Activated effector memory CD4-positive, alpha-beta T cell treated with anti-CD3 and anti-CD28 coated beads, Interleukin-2, amount 50 U/mL, for 16 hours (primary cell): ENCODE results near the gene FNDC8.
A peak's percentile ranks its signal among the peaks of the same experiment; 100 is the strongest.
"Not testable (repeated sequence)": the region's sequence is repeated elsewhere in the genome, so short reads cannot be mapped to it uniquely, and the experiment has no call there.

Experiments used
- DNase-seq: peaks from one replicate; pipeline ENCODE4 v3.0.0-alpha.2; 2020

The FNDC8 gene

GRCh38 chr17:35097776-35098175, 23.6 kb upstream of the FNDC8 start:
- DNase-seq: no peak

DNA sequence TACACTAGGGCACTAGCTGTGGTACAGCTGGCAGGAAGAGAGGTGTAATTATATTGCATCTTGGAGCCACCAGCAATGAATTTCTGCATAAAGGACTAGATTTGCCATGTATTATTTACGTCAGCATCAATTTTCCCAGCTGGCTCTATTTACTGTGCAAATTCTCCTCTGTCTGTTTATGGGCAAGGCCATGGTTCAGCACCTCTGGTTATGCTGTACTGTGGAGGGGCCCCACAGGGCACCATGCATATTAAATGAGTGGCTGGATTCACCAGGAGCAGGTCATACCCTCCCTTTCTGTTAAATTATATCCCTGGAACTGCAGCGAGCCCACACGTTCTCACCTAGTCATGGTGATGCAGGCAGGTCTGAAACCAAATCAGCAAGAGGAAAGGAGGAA, 21.5 kb upstream of the FNDC8 start:
- no peak for DNase-seq

DNA sequence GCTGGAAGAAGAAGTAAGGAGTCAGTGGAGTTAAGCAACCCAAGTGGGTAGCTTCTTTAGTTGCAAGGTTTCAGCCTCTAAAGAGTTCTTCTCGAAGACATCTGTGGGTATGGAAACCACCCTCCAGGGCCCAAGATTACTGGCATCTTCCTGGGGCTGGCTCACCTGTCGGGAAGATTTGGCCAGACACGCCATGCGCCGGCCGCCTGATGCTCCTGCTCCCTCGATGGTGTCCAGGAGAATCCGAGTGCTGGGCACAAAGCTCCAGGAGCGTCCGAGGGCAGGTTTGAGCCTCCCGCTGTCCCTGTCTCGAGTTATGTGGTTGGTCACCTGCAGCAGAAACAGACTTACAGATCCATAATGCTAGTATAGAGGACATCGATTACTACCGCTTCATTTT, 20.4 kb upstream of the FNDC8 start:
- DNase-seq: no peak

DNA sequence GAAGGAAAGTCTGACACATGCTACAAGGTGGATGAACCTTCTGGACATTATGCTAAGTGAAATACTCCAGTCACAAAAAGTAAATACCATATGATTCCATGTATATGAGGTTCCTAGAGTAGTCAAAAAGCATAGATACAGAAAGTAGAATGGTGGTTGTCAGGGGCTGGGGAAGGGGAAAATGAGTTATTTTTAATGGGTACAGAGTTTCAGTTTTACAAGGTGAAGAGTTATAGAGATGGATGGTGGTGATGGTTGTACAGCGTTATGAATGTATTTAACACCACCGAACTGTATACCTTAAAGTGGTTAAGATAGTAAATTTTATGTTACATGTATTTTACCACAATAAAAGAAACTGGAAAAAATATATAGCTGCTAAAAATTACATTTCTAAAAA, 19.7 kb upstream of the FNDC8 start:
- DNase-seq: no peak

- DNase-seq: no peak
These were observed 18.1 kb upstream of the FNDC8 start for GRCh38 chr17:35103271-35103670.

- no peak for DNase-seq
These were observed 16.5 kb upstream of the FNDC8 start for GRCh38 chr17:35104844-35105450.

GRCh38 chr17:35110791-35111190, 10.6 kb upstream of the FNDC8 start:
- DNase-seq: not testable (repeated sequence)

GRCh38 chr17:35116845-35117244, 4.6 kb upstream of the FNDC8 start:
- DNase-seq: no peak

GRCh38 chr17:35117984-35118383, 3.4 kb upstream of the FNDC8 start:
- peak; percentile 73 for DNase-seq

- peak; percentile 92 for DNase-seq
These were observed 1.8 kb upstream of the FNDC8 start, which contains the start of gene RAD51D for GRCh38 chr17:35119370-35120165. Gene RAD51D, minus strand, starts transcription at chr17:35119860. Its CDS starts 247 bp downstream, at chr17:35119613.

GRCh38 chr17:35127751-35128514, 6.5 kb downstream of the FNDC8 start:
- DNase-seq: no peak

GRCh38 chr17:35129154-35129972, 7.9 kb downstream of the FNDC8 start:
- DNase-seq: no peak

DNA sequence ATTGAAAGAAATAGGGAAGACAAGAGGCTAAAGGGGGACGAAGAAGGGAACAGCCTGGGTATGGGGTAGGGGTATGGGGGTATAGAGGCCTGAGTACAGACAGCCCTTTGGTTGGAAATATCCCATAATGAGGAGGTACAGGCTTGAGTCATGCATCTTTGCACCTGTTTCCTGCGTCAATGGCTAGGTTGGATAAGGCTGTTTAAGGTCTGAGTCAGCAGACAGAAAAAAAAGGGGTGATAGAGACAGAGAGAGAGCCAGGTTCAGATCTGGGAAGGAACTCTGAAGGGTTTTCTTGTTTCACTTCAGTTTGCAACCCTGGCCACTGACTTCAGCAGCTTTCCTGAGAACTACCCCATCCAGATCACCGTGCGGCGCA, 8.5 kb downstream of the FNDC8 start:
- no peak for DNase-seq

GRCh38 chr17:35130392-35130791, 9.0 kb downstream of the FNDC8 start:
- DNase-seq: no peak

DNA sequence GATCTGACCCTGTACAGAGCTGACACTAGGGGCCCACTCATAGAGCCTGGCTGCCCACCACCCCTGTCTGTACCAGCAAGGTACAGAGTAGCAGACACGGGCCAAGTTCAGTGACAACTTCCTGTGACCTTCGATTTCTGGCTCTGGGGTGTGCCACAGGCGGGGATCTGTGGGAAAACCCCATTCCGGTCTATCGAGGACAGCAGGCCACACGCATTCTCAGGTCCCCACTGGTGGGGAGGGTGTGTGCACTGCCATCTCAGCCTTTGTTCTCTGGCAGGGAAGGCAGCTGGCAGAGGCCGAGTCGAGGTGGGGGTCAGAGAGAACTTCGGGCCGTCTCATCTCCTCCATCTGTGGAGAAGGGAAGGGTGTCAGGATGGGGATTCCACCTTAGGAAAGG, 10.7 kb downstream of the FNDC8 start:
- no peak for DNase-seq

GRCh38 chr17:35132816-35133550, 11.6 kb downstream of the FNDC8 start:
- DNase-seq: no peak

- no peak for DNase-seq
These were observed 13.9 kb downstream of the FNDC8 start for GRCh38 chr17:35135322-35135721.

- no peak for DNase-seq
These were observed 16.8 kb downstream of the FNDC8 start for GRCh38 chr17:35138218-35138617.

- DNase-seq: peak; percentile 96
These were observed 20.5 kb downstream of the FNDC8 start, which contains the start of gene NLE1 for GRCh38 chr17:35141681-35142466. Gene NLE1, minus strand, starts transcription at chr17:35142303. Its CDS starts 28 bp downstream, at chr17:35142275.

GRCh38 chr17:35142467-35142796, 21.0 kb downstream of the FNDC8 start:
- no peak for DNase-seq

- no peak for DNase-seq
These were observed 23.4 kb downstream of the FNDC8 start for GRCh38 chr17:35144840-35145239.
